ENCODE data around the gene TFF2.
A peak's percentile ranks its signal among the peaks of the same experiment; 100 is the strongest.

DNA sequence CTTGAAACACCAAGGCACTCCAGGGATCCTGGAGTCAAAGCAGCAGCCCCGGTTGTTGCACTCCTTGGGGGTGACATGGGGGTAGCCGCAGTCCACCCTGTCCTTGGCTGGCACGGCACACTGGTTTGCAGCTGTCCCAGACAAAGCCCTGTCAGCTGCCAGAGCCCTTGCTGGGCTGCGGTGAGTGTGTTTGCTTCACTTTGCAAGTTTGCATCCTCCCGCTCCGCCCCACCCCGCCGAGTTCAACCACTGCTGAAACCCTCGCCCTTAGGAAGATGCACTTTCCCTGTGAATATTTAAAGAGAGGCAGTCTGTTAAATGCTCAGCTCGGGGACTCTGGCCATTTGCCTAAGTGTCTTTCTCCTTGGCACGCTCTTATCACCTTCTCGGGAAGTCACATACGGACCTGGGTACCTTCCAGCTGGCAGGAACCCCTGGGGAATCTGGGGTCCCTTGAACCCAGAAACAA, 37.3 kb downstream of the TFF2 start:
- TF ChIP-seq POLR2AphosphoS5 (IDR thresholded peaks at IDR 0.05): peak; percentile 38 to 75 (median 45)
- TF ChIP-seq, protein P1, sequence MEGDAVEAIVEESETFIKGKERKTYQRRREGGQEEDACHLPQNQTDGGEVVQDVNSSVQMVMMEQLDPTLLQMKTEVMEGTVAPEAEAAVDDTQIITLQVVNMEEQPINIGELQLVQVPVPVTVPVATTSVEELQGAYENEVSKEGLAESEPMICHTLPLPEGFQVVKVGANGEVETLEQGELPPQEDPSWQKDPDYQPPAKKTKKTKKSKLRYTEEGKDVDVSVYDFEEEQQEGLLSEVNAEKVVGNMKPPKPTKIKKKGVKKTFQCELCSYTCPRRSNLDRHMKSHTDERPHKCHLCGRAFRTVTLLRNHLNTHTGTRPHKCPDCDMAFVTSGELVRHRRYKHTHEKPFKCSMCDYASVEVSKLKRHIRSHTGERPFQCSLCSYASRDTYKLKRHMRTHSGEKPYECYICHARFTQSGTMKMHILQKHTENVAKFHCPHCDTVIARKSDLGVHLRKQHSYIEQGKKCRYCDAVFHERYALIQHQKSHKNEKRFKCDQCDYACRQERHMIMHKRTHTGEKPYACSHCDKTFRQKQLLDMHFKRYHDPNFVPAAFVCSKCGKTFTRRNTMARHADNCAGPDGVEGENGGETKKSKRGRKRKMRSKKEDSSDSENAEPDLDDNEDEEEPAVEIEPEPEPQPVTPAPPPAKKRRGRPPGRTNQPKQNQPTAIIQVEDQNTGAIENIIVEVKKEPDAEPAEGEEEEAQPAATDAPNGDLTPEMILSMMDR (IDR thresholded peaks at IDR 0.05 in 8 of 11, conservative IDR thresholded peaks at IDR 0.05 in 3 of 11): no peak

All from spleen (tissue), 7 donors.